Endodermal cell (in vitro differentiated cells): Measurements from ENCODE around the gene ARHGEF26. TPM values are rescaled to one million over a fixed set of nuclear protein-coding genes. Genes with fewer than 3 reads are reported as not detected.

Source experiments
- DNase-seq: peaks from one replicate; pipeline ENCODE4 v3.0.0-alpha.2; 2017
- H3K27ac ChIP-seq: 2 replicates; pipeline ENCODE4 v1.5.1; 2013; ENCODE audit warnings: mild to moderate bottlenecking, low read depth, low read length, moderate library complexity
- H3K27me3 ChIP-seq: 2 replicates; pipeline ENCODE4 v1.6.1; 2013; ENCODE audit warnings: mild to moderate bottlenecking, low read length, moderate library complexity; ENCODE audit not compliant: insufficient read depth, control insufficient read depth, poor library complexity, severe bottlenecking
- H3K36me3 ChIP-seq: 2 replicates; pipeline ENCODE4 v1.7.0; 2013; ENCODE audit warnings: mild to moderate bottlenecking, low read length, moderate library complexity; ENCODE audit not compliant: control insufficient read depth, insufficient read depth
- H3K4me1 ChIP-seq: one replicate; pipeline ENCODE4 v1.7.0; 2013; ENCODE audit warnings: low read length; ENCODE audit not compliant: control insufficient read depth, insufficient read depth
- H3K4me3 ChIP-seq: 2 replicates; pipeline ENCODE4 v1.5.1; 2013; ENCODE audit warnings: mild to moderate bottlenecking, low read length, moderate library complexity
- H3K9ac ChIP-seq: 2 replicates; pipeline ENCODE4 v1.6.1; 2013; ENCODE audit warnings: mild to moderate bottlenecking, low read length, moderate library complexity; ENCODE audit not compliant: poor library complexity, severe bottlenecking; ENCODE audit errors: extremely low read depth
- H3K9me3 ChIP-seq: 2 replicates; pipeline ENCODE4 v1.6.1; 2013; ENCODE audit warnings: mild to moderate bottlenecking, low read length, moderate library complexity; ENCODE audit not compliant: control insufficient read depth
- H3K27ac Mint-ChIP-seq: 2 replicates; pipeline ENCODE4 v1.8.0; 2020; ENCODE audit warnings: mixed read lengths
- H3K27me3 Mint-ChIP-seq: 2 replicates; pipeline ENCODE4 v1.8.0; 2021; ENCODE audit warnings: mild to moderate bottlenecking, mixed read lengths; ENCODE audit not compliant: insufficient read depth
- H3K36me3 Mint-ChIP-seq: 2 replicates; pipeline ENCODE4 v1.8.0; 2020; ENCODE audit warnings: low read depth, mixed read lengths
- H3K4me1 Mint-ChIP-seq: 2 replicates; pipeline ENCODE4 v1.8.0; 2020; ENCODE audit warnings: mixed read lengths
- H3K4me3 Mint-ChIP-seq: 2 replicates; pipeline ENCODE4 v1.8.0; 2020; ENCODE audit warnings: mild to moderate bottlenecking, moderate library complexity, mixed read lengths
- H3K9me3 Mint-ChIP-seq: 2 replicates; pipeline ENCODE4 v1.8.0; 2020; ENCODE audit warnings: mild to moderate bottlenecking, mixed read lengths
- CTCF ChIP-seq: fragments of 200-600 bp; sonication (generic); conservative IDR thresholded peaks from 2 replicates; pipeline ENCODE4 v1.5.0; 2021; ENCODE audit warnings: antibody characterized with exemption, mild to moderate bottlenecking
- WGBS, 2 experiments: methylation state at CpG; one replicate each; pipeline versions ENCODE4 v1.1.5 to v1.1.7; 2013; ENCODE audit warnings: missing lambda C conversion rate in 2 of 2, mixed read lengths in 1 of 2; ENCODE audit not compliant: insufficient coverage in 1 of 2, insufficient read length in 1 of 2; 5-methylcytosine and 5-hydroxymethylcytosine counted together
- total RNA-seq, 2 donors: library from RNA; stranded (reverse); fragmentation: NEBNext Ultra II Directional in 1 of 2; extraction: Animal tissue kit (Norgen Biotek cat#: 25700) in 1 of 2; gene quantifications; 2 replicates in 1 of 2; 3 replicates in 1 of 2; pipeline ENCODE4 v1.2.1, GENCODE V29; 2021

ARHGEF26 gene
- total RNA-seq, 2 donors from 2014 or later, result 10.1 to 12.4 TPM

GRCh38 chr3:154122912-154123559, 1.8 kb downstream of the ARHGEF26 start:
- Histone ChIP-seq H3K27me3 (peaks cover 42% of the 10 kb centered on the region), H3K9me3 (no peaks in the 10 kb centered on the region), H3K4me1 (no peaks in the 10 kb centered on the region), H3K4me3 (peak overlapping the region; percentile 79), H3K27ac (no peak overlapping the region), H3K9ac (peak overlapping the region; percentile 12), H3K36me3 (peaks cover 5% of the 10 kb centered on the region)
- H3K36me3 Mint-ChIP-seq, result peaks cover 4% of the 10 kb centered on the region
- peaks cover 42% of the 10 kb centered on the region for H3K27me3 Mint-ChIP-seq
- H3K9me3 Mint-ChIP-seq, result no peaks in the 10 kb centered on the region
- DNase-seq, result peak; percentile 61
- H3K4me1 Mint-ChIP-seq, result peaks cover 13% of the 10 kb centered on the region
- no peak overlapping the region for H3K27ac Mint-ChIP-seq
- no peak for TF ChIP-seq CTCF
- whole genome bisulfite sequencing, 2 experiments, result 13 to 20% methylated on average over 10 to 12 of the region's 12 CpGs
- H3K4me3 Mint-ChIP-seq, result peak overlapping the region; percentile 80

GRCh38 chr3:154123906-154124305, 2.7 kb downstream of the ARHGEF26 start:
- no peak overlapping the region for H3K9ac ChIP-seq
- WGBS, 2 experiments, result 79 to 90% methylated on average over 2 to 3 of the region's 3 CpGs
- peaks cover 13% of the 10 kb centered on the region for H3K36me3 Mint-ChIP-seq

GRCh38 chr3:154125378-154126030, 4.3 kb downstream of the ARHGEF26 start:
- no peaks in the 10 kb centered on the region for H3K9me3 ChIP-seq
- peaks cover 7% of the 10 kb centered on the region for H3K36me3 ChIP-seq
- peaks cover 20% of the 10 kb centered on the region for H3K27me3 ChIP-seq
- Mint-ChIP-seq H3K9me3 (no peaks in the 10 kb centered on the region), H3K4me3 (no peak overlapping the region), H3K36me3 (peaks cover 20% of the 10 kb centered on the region), H3K4me1 (peaks cover 15% of the 10 kb centered on the region), H3K27ac (no peak overlapping the region), H3K27me3 (peaks cover 22% of the 10 kb centered on the region)
- H3K27ac ChIP-seq, result no peak overlapping the region
- H3K4me1 ChIP-seq, result no peaks in the 10 kb centered on the region
- TF ChIP-seq CTCF, result no peak
- no peak overlapping the region for H3K9ac ChIP-seq
- no peak overlapping the region for H3K4me3 ChIP-seq
- DNase-seq, result no peak
- 86 to 100% methylated on average over 1 of the region's 2 CpGs for WGBS, 2 experiments

More at GRCh38 chr3:154123906-154124305, 2.7 kb downstream of the ARHGEF26 start:
- peaks cover 35% of the 10 kb centered on the region for H3K27me3 Mint-ChIP-seq
- no peak for TF ChIP-seq CTCF
- H3K4me3 Mint-ChIP-seq, result peak overlapping the region; percentile 80
- peaks cover 5% of the 10 kb centered on the region for H3K36me3 ChIP-seq
- no peak overlapping the region for H3K27ac Mint-ChIP-seq
- H3K9me3 ChIP-seq, result no peaks in the 10 kb centered on the region
- no peak for DNase-seq
- H3K4me1 ChIP-seq, result no peaks in the 10 kb centered on the region
- no peaks in the 10 kb centered on the region for H3K9me3 Mint-ChIP-seq
- peaks cover 13% of the 10 kb centered on the region for H3K4me1 Mint-ChIP-seq
- H3K4me3 ChIP-seq, result peak overlapping the region; percentile 79
- peaks cover 36% of the 10 kb centered on the region for H3K27me3 ChIP-seq
- no peak overlapping the region for H3K27ac ChIP-seq
